HG02885 (cell line): ENCODE measurements around the gene SLC9C2.
"Not testable (repeated sequence)": the region's sequence is repeated elsewhere in the genome, so short reads cannot be mapped to it uniquely, and the experiment has no call there.

Experiments
- ATAC-seq: cut with Tn5 transposase; IDR thresholded peaks from one replicate; pipeline ENCODE4 v1.9.1; 2021; ENCODE audit warnings: mild to moderate bottlenecking; ENCODE audit not compliant: unreplicated experiment, poor library complexity

SLC9C2 gene

DNA sequence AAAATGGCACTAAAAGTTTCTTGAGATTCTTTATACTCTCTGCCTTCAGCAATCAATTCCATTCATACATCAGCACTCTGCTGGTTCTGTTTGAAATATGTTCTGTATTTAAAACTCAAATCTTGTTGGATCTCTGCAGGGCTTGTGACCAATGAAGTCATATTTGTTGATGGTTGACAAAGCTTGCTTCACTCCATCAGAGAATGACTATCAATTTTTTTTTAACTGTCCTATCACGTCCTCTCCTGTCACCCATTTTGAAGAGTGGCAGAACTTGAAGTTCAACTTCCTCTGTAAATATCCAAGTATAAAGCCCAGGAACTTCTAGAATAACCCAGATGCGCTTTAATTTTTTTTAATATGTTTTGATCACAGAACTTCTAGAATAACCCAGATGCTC, 114.9 kb downstream of the SLC9C2 start:
- ATAC-seq = no peak

DNA sequence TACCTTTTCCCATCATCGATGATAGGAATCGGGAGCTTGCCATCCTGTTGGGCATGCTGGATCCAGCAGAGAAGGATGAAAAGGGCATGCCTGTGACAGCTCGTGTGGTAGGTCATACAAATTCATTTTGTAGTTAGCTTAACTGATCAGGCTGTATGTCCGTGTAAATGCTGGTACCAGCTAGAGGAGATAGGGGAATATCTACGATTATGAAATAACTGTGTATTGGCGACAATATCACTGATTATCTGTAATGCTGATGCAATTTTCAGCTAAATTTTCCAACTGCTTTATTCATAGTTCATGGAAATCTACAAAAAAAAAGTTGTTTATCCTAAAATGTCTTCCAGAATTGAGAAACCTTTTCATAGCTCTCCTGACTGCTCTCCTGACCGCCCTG, 117.5 kb downstream of the SLC9C2 start:
- ATAC-seq = no peak

DNA sequence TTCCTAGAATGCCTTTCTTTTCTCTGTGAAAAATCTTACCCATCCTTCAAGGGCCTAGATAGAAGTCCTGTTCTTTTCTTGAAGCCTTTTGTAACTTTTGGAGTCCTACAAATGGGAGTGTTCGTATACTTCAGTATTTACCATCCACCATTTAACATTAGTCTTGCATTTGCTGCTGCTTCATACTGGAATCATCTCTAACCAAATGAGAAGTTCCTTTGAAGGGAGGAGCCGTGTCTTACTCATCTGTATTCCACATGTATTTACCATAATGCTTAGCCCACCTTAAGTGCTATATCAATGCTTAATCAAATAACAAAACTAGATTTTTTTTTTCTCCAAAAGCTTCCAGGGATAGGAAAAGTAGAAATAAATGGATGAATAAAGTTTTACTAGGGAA, 118.6 kb downstream of the SLC9C2 start:
- no peak for ATAC-seq

DNA sequence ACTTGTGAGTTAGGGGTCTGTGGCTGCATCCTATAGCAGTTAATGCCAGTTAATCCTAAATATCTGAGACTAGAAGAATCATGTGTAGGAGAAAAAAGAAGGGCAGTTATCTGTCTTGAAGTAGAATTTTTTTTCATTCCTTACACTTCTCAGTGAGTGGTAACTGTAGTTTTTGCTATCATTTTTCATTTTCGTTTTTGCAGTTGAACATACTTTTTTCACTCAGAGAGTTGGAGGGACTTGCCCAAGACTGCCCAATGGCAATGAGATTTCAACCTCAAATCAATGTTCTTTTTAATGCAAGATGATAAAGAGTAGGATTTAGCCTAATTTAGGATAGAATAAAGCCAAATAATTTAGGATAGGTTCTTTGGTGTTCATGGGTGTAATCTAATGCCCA, 120.2 kb downstream of the SLC9C2 start:
- no peak for ATAC-seq

DNA sequence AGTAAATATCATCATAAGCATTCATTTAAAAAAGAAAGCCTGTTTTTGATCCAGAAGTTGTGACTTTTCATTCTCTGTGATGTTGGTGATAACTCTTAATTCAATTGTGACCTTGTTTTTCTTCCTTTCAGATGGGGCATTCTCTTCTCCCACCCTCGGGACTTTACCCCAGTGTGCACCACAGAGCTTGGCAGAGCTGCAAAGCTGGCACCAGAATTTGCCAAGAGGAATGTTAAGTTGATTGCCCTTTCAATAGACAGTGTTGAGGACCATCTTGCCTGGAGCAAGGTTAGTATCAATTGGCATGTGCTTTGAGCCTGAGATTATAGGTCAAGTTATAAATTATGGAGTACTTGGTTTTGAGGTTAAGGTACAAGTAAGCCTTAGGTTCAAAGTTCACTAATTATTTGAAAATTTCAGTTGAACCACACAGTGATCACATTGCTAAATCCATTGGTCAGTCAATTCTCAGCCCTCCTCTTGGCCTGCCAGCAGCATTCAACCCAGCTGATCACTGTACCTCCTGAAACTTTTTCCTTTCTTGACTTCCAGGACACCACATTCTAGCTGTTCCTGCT, 121.6 kb downstream of the SLC9C2 start:
- no peak for ATAC-seq

DNA sequence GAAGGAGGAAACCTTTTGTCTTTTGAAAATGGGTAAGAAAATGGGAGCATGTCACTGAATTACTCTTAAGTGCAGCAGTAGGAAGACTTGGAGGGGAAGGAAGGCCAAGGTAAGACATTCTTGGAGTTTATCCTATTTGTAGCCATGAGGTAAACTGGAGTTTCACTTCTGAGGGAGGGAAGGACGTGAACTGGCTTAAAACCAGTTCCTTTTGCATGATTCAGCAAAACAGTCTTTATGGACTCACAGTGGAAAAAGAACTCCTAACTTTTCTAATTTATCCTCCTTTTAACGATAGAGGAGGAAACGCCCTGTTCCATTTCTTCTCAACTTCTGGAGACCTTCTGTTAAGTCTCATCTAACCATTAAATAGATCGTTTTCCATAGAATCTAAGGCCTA, 123.2 kb downstream of the SLC9C2 start:
- no peak for ATAC-seq

DNA sequence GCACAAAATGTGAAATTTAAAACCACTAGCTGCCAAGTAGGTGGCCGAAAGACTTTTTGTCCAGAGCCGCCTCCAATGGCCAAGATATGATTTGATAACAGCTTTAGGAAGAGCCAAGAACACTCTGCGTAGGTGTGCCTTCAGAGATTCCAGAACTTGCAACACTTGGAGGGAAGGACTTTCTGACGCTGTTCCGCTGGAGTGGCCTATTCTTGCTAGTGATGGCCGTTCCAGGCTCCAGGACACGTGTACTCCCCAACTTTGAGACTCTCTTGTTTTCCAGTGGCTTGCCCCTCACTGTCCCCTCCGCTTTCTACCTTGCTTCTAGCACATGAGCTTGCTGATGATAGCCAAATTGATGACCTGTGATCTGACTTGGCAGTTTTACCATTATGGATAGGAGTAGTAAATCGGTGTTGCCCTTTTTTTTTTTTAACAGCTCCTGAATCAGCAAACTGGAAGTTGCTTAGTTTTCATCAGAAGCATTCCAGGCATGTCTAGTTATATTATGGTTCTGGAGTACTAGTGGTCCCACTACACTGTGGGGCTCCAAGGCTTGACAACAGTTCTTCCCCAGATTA, 124.7 kb downstream of the SLC9C2 start:
- no peak for ATAC-seq

DNA sequence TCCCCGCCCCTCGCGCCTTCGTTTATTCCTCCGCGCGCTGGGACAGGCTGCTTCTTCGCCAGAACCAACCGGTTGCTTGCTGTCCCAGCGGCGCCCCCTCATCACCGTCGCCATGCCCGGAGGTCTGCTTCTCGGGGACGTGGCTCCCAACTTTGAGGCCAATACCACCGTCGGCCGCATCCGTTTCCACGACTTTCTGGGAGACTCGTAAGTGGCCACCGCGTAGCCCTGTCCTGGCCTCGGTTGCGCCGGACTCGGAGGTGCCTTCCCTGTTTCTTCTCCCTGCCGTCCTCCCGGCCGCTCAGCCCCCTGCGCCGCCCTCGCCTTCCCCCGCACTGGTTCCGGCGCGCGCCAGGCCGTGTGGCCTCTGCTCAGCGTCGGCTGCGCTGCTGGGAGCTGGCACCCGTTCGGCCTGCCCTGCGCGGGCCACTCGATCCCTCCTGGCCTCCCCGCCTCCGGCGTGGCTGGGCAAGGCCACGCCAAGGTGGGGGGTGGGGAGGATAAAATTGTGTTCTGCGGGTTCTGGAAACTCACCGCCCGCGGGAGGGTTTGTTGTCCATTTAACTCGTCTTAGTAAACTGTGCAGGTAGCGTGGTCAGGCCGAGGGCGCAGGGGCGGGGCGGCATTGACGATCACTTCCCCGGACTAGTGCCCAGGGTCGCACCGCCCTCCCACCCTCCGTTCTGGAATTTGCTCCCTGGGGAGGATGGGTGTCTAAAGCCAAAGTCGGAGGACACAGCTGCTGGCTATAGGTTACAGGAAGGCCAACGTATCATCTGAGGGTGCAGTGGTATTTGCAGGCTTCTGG, 125.4 kb downstream of the SLC9C2 start, which contains the start of gene PRDX6:
TSS of gene PRDX6 (plus strand) at position 50 of the 808 bp plus-strand sequence. CDS start at position 113, 63 bp downstream.
- peak; percentile 60 for ATAC-seq

DNA sequence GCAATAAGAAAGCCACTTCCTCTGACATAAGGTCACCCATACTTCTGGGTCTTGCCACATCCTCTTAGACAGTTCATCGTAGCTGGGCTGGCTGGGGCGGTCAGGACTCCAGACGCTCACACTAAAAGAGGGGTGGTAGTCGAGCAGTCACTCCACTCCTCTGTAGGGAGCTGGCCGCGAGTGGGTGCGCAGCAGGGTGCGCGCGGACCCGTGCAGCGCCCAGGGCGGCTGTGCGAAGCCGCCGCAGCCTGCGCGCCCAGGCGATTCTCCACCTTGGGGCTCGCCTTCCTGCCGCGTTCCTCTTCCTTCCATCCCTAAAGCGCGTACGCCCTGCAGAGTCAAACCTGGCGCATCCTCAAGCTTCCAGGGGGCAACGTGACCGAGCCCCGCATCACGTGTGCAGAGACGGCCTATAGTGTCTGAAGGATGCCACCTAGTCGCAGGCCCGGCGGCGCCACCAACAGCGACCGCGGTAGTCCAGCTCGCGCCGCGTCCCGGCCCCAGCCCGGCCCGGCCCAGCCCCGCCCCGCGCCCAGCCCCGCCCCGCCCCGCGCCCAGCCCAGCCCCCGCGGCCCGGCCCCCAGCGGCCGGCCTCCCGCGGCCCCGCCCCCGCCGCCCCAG, 126.1 kb downstream of the SLC9C2 start:
- peak; percentile 96 for ATAC-seq

DNA sequence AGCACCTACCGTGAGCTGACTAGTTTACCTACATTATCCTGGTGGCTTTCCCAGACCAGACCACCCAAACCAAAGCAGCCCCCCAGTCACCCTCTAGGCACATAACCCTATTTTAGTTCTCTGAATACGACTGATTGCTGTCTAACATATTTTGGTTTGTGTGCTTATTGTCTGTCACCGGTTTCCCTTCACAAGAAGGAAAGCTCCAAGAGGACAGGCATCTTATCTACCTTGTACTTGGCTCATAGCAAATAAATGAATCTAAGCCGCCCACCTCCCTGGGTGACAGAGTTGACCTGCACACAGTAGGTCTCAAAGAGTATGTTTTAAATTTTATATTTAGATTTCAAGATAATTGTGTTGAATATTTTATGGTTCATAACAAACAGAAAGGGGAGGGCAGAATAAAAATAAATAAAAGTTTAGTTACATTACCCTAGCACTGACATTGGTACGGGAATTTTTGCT, 126.6 kb downstream of the SLC9C2 start:
- ATAC-seq = no peak

DNA sequence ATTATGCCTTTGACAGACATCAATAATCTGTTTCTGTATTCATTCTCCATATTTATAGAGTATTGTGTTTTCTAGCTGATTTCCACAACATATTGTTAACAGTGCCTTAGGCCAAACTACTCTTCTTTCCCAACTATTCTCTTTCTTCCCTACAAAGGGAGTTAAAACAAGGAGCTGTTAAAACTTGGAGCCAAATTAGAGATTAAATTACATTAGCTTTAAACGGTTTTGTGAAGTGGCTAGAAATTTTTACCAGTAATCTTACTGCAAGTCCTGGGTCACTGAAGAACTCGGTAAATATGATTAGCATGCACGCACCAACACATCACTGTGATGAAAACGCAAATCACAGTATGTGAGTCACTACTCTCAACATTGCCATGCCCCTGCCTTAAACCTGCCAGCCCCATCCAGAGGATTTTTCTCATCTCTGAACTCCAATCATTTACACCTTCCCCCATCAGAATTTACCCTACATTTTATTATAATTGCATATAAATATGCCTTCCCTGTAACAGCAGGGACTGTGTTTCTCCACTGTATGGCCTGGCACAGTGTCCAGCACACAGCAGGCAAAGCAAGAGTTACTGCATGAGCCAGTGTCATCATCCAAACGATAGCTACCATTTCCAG, 127.2 kb downstream of the SLC9C2 start:
- no peak for ATAC-seq

DNA sequence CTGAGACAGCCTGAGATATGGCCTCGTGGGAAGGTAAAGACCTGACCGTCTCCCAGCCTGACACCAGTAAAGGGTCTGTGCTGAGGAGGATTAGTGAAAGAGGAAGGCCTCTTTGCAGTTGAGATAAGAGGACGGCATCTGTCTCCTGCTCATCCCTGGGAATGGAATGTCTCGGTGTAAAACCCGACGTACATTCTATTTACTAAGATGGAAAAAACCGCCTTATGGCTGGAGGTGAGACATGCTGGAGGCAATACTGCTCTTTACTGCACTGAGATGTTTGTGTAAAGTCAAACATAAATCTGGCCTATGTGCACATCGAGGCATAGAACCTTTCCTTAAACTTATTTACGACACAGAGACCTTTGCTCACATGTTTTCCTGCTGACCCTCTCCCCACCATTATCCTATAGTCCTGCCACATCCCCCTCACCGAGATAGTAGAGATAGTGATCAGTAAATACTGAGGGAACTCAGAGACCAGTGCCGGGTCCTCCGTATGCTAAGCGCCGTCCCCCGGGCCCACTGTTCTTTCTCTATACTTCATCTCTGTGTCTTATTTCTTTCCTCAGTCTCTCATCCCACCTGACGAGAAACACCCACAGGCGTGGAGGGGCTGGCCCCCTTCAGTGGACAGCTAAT, 128.0 kb downstream of the SLC9C2 start:
- not testable (repeated sequence) for ATAC-seq

DNA sequence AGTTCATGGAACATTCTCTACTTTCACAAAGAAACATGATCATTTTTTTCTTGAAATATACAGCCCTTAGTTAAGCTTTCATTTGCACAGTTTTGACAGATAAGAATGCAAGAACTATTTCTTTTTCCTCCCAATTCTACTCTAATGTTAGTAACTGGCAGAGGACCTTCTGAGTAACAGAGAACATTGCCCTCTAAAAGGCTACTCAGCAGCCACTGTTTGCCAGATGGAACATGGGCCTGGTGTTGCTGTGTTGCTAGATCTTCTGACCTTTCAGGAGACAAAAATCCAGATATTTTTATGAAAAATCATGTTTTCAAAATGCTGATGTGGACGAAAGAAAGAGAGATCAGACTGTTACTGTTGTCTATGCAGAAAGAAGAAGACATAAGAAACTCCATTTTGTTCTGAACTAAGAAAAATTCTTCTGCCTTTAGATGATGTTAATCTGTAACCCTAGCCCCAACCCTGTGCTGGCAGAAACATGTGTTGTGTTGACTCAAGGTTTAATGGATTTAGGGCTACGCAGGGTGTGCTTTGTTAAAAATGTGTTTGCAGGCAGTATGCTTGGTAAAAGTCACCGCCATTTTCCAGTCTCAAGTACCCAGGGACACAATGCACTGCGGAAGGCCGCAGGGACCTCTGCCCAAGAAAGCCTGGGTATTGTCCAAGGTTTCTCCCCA, 128.6 kb downstream of the SLC9C2 start:
- ATAC-seq = no peak

DNA sequence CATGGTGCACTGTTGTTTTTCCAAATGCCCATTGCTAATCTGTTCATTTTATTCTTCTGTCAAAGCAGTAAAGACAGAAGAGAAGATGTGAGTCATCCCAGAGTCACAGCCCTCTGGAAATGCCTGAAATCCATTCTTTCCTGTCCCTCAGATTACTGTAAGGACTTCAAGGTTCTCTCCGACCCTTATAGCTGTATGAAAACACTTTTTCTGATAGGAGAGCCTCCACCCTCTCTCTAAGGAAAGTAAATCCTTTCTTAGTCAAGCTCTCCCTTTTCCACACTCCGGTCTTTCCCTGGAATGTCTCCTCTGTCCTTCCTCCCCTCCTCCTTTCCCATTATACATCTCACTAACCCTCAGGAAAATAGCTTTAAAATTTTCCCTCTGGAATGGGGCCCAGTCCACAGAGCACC, 129.3 kb downstream of the SLC9C2 start:
- ATAC-seq = no peak

DNA sequence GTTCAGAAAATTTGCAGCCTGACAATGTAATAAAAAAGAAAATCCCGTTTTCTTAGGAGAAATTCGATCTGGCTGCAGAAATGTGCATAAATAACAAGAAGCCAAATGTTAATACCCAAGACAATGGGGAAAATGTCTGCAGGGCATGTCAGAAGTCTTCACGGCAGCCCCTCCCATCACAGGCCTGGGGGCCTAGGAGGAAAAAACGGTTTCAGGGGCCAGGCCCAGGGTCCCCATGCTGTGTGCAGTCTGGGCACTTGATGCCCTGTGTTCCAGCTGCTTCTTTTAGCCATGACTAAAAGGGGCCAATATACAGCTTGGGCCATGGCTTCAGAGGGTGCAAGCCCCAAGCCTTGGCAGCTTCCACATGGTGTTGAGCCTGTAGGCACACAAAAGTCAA, 132.3 kb downstream of the SLC9C2 start:
- no peak for ATAC-seq

DNA sequence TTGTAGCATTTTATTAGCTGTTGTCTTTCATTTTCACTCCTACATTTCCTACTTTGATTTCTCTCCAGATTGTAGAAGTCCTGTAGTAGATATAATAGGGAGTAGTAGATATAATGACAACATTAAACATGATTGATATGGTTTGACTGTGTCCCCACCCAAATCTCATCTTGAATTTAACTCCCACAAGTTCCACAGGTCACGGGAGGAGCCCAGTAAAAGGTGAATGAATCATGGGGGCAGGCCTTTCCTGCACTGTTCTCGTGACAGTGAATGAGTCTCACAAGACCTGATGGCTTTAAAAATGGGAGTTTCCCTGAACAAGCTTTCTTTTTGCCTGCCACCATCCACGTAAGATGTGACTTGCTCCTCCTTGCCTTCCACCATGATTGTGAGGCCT, 133.2 kb downstream of the SLC9C2 start:
- no peak for ATAC-seq

DNA sequence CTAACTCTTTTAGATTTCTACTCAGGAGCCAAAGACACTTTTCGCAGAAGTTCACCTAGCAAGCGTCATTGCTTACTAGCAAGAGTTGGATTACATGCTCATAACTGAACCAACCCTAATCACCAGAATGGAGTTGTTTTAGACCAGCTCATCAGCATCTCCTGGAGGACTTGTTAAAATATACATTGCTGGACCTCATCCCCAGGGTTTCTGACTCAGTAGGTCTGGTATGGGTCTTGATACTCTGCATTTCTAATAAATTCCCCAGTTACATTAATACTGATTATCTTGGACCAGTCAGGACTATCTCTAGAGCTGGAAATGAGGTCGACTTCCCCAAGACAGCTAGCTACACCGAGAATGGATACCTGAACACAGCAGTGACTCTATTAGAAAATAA, 135.4 kb downstream of the SLC9C2 start:
- no peak for ATAC-seq

DNA sequence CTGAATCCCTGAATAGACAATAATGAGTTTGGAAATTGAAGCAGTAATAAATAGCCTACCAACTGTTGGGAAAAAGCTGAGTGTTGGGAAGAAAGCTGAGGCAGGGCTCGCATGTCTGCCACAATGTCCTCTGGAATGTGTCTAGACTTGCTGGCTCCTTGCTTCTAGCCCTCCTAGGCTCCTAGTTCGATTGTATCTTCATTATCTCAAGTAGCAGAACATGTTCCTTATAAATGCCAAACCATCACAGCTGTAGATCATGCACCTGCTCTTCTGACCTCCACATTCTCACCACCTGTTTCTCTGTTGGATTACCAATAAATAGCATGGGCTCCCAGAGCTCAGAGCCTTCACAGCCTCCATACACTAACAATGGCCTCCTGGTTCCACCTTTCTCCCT, 138.7 kb downstream of the SLC9C2 start:
- not testable (repeated sequence) for ATAC-seq

DNA sequence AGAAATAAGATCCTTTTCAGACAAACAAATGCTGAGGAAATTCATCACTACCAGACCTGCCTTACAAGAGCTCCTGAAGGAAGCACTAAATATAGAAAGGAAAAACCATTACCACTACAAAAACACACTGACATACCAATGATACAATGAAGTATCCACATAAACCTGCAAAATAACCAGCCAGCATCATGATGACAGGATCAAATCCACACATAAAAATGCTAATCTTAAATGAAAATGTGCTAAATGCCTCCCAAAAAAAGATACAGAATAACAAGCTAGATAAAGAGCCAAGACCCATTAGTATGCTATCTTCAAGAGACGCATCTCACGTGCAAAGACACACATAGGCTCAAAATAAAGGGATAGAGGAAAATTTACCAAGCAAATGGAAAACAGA, 140.2 kb downstream of the SLC9C2 start:
- ATAC-seq = not testable (repeated sequence)

DNA sequence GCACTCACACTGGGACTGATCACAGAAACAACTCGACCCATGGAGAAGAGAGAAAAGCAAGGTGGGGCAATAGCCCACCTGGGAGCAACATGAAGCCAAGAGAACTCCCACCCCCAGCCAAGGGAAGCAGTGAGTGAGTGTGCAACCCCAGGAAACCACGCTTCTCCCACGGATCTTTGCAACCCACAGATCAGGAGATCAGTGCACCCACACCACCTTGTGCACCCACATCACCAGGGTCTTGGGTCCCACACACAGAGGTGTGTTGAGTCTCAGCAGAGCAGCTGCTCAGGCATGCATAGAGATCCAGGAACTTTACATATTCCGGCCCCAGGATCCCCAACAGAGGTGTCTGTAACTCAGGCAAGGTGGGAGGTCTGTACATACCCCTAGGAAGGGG, 143.0 kb downstream of the SLC9C2 start:
- no peak for ATAC-seq
